ENCODE measurements around the gene TBX4. TPM values are rescaled to one million over a fixed set of nuclear protein-coding genes. Genes with fewer than 3 reads are reported as not detected.

TBX4 gene
- total and polyA plus RNA-seq, 2 of the 13 experiments (the other 11 are each of a cell fraction or from before 2014, with no cell fraction given) = 0.11 to 1.1 TPM

DNA sequence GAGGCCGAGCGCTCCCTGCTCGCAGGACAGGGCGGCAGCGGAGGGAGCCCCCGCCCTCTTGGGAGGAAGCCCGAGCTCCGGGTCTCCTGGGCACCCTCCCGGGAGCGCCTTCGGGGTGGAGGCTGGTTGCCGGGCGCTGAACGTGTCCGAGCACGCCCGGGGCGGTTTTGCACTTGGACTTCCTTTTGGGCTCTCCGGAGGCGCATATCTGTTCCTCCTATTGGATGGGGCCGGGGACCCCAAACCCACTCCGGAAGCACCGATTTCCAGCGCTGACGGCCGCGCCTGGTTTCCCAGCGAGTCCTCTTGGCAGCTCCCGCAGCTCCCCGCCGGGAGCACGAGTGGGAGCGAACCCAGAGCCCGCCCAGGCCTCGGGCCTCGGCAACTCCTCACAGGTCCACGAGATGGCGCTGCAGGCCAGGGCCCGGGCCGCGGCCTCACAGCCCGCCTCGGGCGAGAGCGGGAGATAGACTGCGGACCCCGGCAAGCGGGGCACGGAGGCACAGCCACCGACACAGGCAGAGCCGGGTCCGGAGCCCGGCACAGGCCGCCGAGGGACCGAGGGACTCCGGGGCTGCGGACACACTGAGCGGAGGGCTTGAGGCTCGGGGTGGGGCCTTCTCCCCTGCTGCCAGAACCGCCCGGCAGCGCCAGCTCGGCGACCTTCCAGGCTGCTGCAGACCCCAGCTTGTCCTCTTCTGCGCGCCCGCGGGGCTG is 39.9 kb upstream of the TBX4 start (continued):
- TF ChIP-seq ZFYVE20 (CRISPR knock-in tag; IDR thresholded peaks at IDR 0.05; ENCODE audit: borderline replicate concordance, low read depth) (no peak), TAF15 (IDR thresholded peaks at IDR 0.05; ENCODE audit: low read depth, low read length, poor library complexity, severe bottlenecking) (no peak), GABPB1 (CRISPR knock-in tag; IDR thresholded peaks at IDR 0.05) (peak; percentile 73; the same call in 1 of the 2 replicates), ZNF30 (CRISPR knock-in tag; IDR thresholded peaks at IDR 0.05) (no peak), ZNF253 (CRISPR knock-in tag; IDR thresholded peaks at IDR 0.05; ENCODE audit: borderline replicate concordance) (no peak), FIP1L1 (IDR thresholded peaks at IDR 0.05; ENCODE audit: borderline replicate concordance, insufficient read depth, low read depth, low read length) (no peak; the same call in 1 of the 2 replicates), CEBPG (CRISPR knock-in tag; IDR thresholded peaks at IDR 0.05) (peak; percentile 20; the same call in 1 of the 2 replicates), PRMT3 (CRISPR knock-in tag; IDR thresholded peaks at IDR 0.05; ENCODE audit: borderline replicate concordance, low read depth) (peak; percentile 35; the same call in 1 of the 2 replicates), SOX5 (CRISPR knock-in tag; IDR thresholded peaks at IDR 0.05; ENCODE audit: borderline replicate concordance) (peak; percentile 36; the same call in 1 of the 2 replicates), NFYB (CRISPR knock-in tag; IDR thresholded peaks at IDR 0.05) (no peak; the same call in 1 of the 2 replicates), NFIC (IDR thresholded peaks at IDR 0.05; ENCODE audit: low read length) (no peak), PCBP1 (IDR thresholded peaks at IDR 0.05; ENCODE audit: borderline replicate concordance, low read depth, low read length) (no peak; the same call in 1 of the 2 replicates), GZF1 (CRISPR knock-in tag; IDR thresholded peaks at IDR 0.05) (0 out of 2 replicates have a peak, but pooled peaks have one; percentile 87), HES4 (CRISPR knock-in tag; IDR thresholded peaks at IDR 0.05; ENCODE audit: borderline replicate concordance) (peak; percentile 57; the same call in 1 of the 2 replicates), ZNF224 (CRISPR knock-in tag; IDR thresholded peaks at IDR 0.05) (peak; percentile 98)
- TF ChIP-seq, protein P1, sequence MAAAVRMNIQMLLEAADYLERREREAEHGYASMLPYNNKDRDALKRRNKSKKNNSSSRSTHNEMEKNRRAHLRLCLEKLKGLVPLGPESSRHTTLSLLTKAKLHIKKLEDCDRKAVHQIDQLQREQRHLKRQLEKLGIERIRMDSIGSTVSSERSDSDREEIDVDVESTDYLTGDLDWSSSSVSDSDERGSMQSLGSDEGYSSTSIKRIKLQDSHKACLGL (CRISPR knock-in tag; IDR thresholded peaks at IDR 0.05) = peak; percentile 92
- TF ChIP-seq, protein P2, sequence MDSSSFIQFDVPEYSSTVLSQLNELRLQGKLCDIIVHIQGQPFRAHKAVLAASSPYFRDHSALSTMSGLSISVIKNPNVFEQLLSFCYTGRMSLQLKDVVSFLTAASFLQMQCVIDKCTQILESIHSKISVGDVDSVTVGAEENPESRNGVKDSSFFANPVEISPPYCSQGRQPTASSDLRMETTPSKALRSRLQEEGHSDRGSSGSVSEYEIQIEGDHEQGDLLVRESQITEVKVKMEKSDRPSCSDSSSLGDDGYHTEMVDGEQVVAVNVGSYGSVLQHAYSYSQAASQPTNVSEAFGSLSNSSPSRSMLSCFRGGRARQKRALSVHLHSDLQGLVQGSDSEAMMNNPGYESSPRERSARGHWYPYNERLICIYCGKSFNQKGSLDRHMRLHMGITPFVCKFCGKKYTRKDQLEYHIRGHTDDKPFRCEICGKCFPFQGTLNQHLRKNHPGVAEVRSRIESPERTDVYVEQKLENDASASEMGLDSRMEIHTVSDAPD (CRISPR knock-in tag; IDR thresholded peaks at IDR 0.05) = no peak; the same call in 1 of the 2 replicates
- TF ChIP-seq, protein P3, sequence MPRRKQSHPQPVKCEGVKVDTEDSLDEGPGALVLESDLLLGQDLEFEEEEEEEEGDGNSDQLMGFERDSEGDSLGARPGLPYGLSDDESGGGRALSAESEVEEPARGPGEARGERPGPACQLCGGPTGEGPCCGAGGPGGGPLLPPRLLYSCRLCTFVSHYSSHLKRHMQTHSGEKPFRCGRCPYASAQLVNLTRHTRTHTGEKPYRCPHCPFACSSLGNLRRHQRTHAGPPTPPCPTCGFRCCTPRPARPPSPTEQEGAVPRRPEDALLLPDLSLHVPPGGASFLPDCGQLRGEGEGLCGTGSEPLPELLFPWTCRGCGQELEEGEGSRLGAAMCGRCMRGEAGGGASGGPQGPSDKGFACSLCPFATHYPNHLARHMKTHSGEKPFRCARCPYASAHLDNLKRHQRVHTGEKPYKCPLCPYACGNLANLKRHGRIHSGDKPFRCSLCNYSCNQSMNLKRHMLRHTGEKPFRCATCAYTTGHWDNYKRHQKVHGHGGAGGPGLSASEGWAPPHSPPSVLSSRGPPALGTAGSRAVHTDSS (CRISPR knock-in tag; conservative IDR thresholded peaks at IDR 0.05) = peak; percentile 15; the same call in 1 of the 2 replicates
- TF ChIP-seq, protein P4, sequence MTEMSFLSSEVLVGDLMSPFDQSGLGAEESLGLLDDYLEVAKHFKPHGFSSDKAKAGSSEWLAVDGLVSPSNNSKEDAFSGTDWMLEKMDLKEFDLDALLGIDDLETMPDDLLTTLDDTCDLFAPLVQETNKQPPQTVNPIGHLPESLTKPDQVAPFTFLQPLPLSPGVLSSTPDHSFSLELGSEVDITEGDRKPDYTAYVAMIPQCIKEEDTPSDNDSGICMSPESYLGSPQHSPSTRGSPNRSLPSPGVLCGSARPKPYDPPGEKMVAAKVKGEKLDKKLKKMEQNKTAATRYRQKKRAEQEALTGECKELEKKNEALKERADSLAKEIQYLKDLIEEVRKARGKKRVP (CRISPR knock-in tag; IDR thresholded peaks at IDR 0.05) = peak in 1 of 2 experiments; percentile 75; a peak in 2 of 4 replicates
- TF ChIP-seq, protein P5, sequence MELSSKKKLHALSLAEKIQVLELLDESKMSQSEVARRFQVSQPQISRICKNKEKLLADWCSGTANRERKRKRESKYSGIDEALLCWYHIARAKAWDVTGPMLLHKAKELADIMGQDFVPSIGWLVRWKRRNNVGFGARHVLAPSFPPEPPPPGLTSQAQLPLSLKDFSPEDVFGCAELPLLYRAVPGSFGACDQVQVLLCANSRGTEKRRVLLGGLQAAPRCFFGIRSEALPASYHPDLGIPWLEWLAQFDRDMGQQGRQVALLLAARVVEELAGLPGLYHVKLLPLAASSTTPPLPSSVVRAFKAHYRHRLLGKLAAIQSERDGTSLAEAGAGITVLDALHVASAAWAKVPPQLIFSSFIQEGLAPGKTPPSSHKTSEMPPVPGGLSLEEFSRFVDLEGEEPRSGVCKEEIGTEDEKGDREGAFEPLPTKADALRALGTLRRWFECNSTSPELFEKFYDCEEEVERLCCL (CRISPR knock-in tag; IDR thresholded peaks at IDR 0.05; ENCODE audit: borderline replicate concordance) = peak; percentile 85; the same call in 1 of the 2 replicates
- TF ChIP-seq, protein P6, sequence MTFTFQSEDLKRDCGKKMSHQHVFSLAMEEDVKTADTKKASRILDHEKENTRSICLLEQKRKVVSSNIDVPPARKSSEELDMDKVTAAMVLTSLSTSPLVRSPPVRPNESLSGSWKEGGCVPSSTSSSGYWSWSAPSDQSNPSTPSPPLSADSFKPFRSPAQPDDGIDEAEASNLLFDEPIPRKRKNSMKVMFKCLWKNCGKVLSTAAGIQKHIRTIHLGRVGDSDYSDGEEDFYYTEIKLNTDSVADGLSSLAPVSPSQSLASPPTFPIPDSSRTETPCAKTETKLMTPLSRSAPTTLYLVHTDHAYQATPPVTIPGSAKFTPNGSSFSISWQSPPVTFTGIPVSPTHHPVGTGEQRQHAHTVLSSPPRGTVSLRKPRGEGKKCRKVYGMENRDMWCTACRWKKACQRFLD (CRISPR knock-in tag; IDR thresholded peaks at IDR 0.05; ENCODE audit: borderline replicate concordance) = peak; percentile 82; the same call in 1 of the 2 replicates

All from HepG2 (cell line).